Liver (tissue), 9 donors: Measurements from ENCODE around the gene C16orf74. TPM values are rescaled to one million over a fixed set of nuclear protein-coding genes. Genes with fewer than 3 reads are reported as not detected.

ENCODE experiments used
- DNase-seq: peaks from one replicate; pipeline ENCODE4 v3.0.0-alpha.2; 2017; ENCODE audit warnings: low spot score
- H3K27ac ChIP-seq, 2 donors: one replicate each; pipeline ENCODE4 v1.7.0; 2013; ENCODE audit warnings: inconsistent platforms in 2 of 2, low read length in 2 of 2, control low read depth in 1 of 2, low read depth in 1 of 2, mild to moderate bottlenecking in 1 of 2
- H3K27me3 ChIP-seq, 4 donors: one replicate each; pipeline versions ENCODE4 v1.6.1 to v1.7.0; 2013; ENCODE audit warnings: low read length in 3 of 4, inconsistent platforms in 1 of 4, mild to moderate bottlenecking in 1 of 4, moderate library complexity in 1 of 4; ENCODE audit not compliant: control insufficient read depth in 4 of 4, insufficient read depth in 4 of 4
- H3K36me3 ChIP-seq, 4 donors: one replicate each; pipeline versions ENCODE4 v1.6.1 to v1.7.0; 2013; ENCODE audit warnings: low read length in 3 of 4, mild to moderate bottlenecking in 3 of 4, low read depth in 1 of 4, moderate library complexity in 1 of 4; ENCODE audit not compliant: control insufficient read depth in 4 of 4, insufficient read depth in 3 of 4
- H3K4me1 ChIP-seq, 4 donors: one replicate each; pipeline versions ENCODE4 v1.6.1 to v1.7.0; 2013; ENCODE audit warnings: low read length in 3 of 4, mild to moderate bottlenecking in 3 of 4, moderate library complexity in 1 of 4; ENCODE audit not compliant: control insufficient read depth in 4 of 4, insufficient read depth in 4 of 4
- H3K4me3 ChIP-seq, 3 donors: one replicate each; pipeline versions ENCODE4 v1.6.1 to v1.7.0; 2013; ENCODE audit warnings: low read length in 3 of 3, control low read depth in 1 of 3, low read depth in 1 of 3, mild to moderate bottlenecking in 1 of 3
- H3K9ac ChIP-seq, 2 donors: one replicate each; pipeline ENCODE4 v1.7.0; 2013; ENCODE audit warnings: low read length in 2 of 2, mild to moderate bottlenecking in 2 of 2, moderate library complexity in 2 of 2, control low read depth in 1 of 2, low read depth in 1 of 2
- H3K9me3 ChIP-seq, 4 donors: one replicate each; pipeline versions ENCODE4 v1.6.1 to v1.7.0; 2013; ENCODE audit warnings: low read length in 3 of 4; ENCODE audit not compliant: control insufficient read depth in 4 of 4
- ATF3 ChIP-seq: IDR thresholded peaks from 2 replicates; pipeline ENCODE4 v1.6.1; 2016; ENCODE audit warnings: antibody characterized with exemption
- EGR1 ChIP-seq, 2 donors: IDR thresholded peaks; 2 replicates each; pipeline ENCODE4 v1.6.1; 2016 to 2018; ENCODE audit warnings: antibody characterized with exemption in 2 of 2, low read depth in 2 of 2
- FOXA1 ChIP-seq: IDR thresholded peaks from 2 replicates; pipeline ENCODE4 v1.6.1; 2016; ENCODE audit warnings: antibody characterized with exemption
- FOXA2 ChIP-seq: IDR thresholded peaks from 2 replicates; pipeline ENCODE4 v1.6.1; 2016; ENCODE audit warnings: antibody characterized with exemption
- HNF4A ChIP-seq, 2 donors: conservative IDR thresholded peaks; 2 replicates each; pipeline ENCODE4 v1.6.1; 2016; ENCODE audit warnings: antibody characterized with exemption in 2 of 2, mild to moderate bottlenecking in 2 of 2
- HNF4G ChIP-seq: IDR thresholded peaks from 2 replicates; pipeline ENCODE4 v1.6.1; 2016; ENCODE audit warnings: antibody characterized with exemption
- MAX ChIP-seq: IDR thresholded peaks from 2 replicates; pipeline ENCODE4 v1.6.1; 2016; ENCODE audit warnings: antibody characterized with exemption
- NR2F2 ChIP-seq: IDR thresholded peaks from 2 replicates; pipeline ENCODE4 v1.6.1; 2016; ENCODE audit warnings: antibody characterized with exemption
- RAD21 ChIP-seq, 2 donors: IDR thresholded peaks; 2 replicates each; pipeline ENCODE4 v1.6.1; 2016; ENCODE audit warnings: antibody characterized with exemption in 2 of 2, mild to moderate bottlenecking in 2 of 2
- SP1 ChIP-seq: IDR thresholded peaks from 2 replicates; pipeline ENCODE4 v1.6.1; 2018; ENCODE audit warnings: antibody characterized with exemption, mild to moderate bottlenecking
- TAF1 ChIP-seq: conservative IDR thresholded peaks from 2 replicates; pipeline ENCODE4 v1.6.1; 2016; ENCODE audit warnings: antibody characterized with exemption, mild to moderate bottlenecking
- YY1 ChIP-seq: IDR thresholded peaks from 2 replicates; pipeline ENCODE4 v1.6.1; 2016; ENCODE audit warnings: antibody characterized with exemption, mild to moderate bottlenecking
- ZBTB33 ChIP-seq: IDR thresholded peaks from 2 replicates; pipeline ENCODE4 v1.6.1; 2016; ENCODE audit warnings: antibody characterized with exemption
- WGBS: extraction: QIAGEN DNeasy Blood & Tissue Kit; methylation state at CpG from one replicate; pipeline ENCODE4 v1.1.7; 2013; 5-methylcytosine and 5-hydroxymethylcytosine counted together
- polyA plus RNA-seq, 2 donors: library from polyadenylated mRNA; stranded (reverse) in 1 of 2; unstranded in 1 of 2; fragments of 200-250 nt in 1 of 2; fragments of >200 nt in 1 of 2; fragmentation: Nextera tagmentation in 1 of 2; extraction: Ambion mirVana in 1 of 2; gene quantifications; one replicate each; pipeline versions ENCODE4 v1.2.1 to v1.2.3, GENCODE V29; 2013 to 2015
- total RNA-seq, 2 donors: library from RNA; depleted of rRNA; stranded (reverse); fragments of >200 nt; gene quantifications; one replicate each; pipeline ENCODE4 v1.2.3, GENCODE V29; 2014
- donor health status: healthy.
- donor health status: healthy.
- donor health status: healthy.
- donor health status: healthy.
- donor health status: healthy.

The C16orf74 gene
- total and polyA plus RNA-seq, 4 donors, result 0.37 to 0.75 (median 0.43) TPM

- H3K36me3 ChIP-seq, result no peaks in the 10 kb centered on the region
- H3K4me3 ChIP-seq, result no peak overlapping the region
- H3K27ac ChIP-seq, result no peak overlapping the region
- no peak for DNase-seq
- TF ChIP-seq FOXA2 (no peak), FOXA1 (no peak), SP1 (no peak), HNF4G (no peak), YY1 (no peak), TAF1 (no peak), ATF3 (no peak), ZBTB33 (no peak), HNF4A (conservative IDR thresholded peaks at IDR 0.05) (no peak), MAX (no peak), EGR1 (IDR thresholded peaks at IDR 0.05; ENCODE audit: low read depth in 2 of 2) (no peak)
- H3K4me1 ChIP-seq, result peaks cover 0 to 3% (median 0%) of the 10 kb centered on the region in 4 donors
- WGBS, result 84% methylated on average over 24 of the region's 24 CpGs
- no peaks in the 10 kb centered on the region for H3K27me3 ChIP-seq
- H3K9ac ChIP-seq, result no peak overlapping the region
- no peaks in the 10 kb centered on the region for H3K9me3 ChIP-seq
Measured at GRCh38 chr16:85695196-85696128, 55.4 kb downstream of the C16orf74 start.

GRCh38 chr16:85690469-85691064 is 60.3 kb downstream of the C16orf74 start:
- Histone ChIP-seq H3K9ac (no peak overlapping the region), H3K27ac (no peak overlapping the region), H3K9me3 (no peaks in the 10 kb centered on the region), H3K4me3 (no peak overlapping the region), H3K27me3 (no peaks in the 10 kb centered on the region), H3K4me1 (peaks cover 3 to 9% (median 5%) of the 10 kb centered on the region in 4 donors), H3K36me3 (no peaks in the 10 kb centered on the region)
- TF ChIP-seq HNF4A (conservative IDR thresholded peaks at IDR 0.05) (no peak), EGR1 (IDR thresholded peaks at IDR 0.05; ENCODE audit: low read depth in 2 of 2) (no peak), NR2F2 (no peak), SP1 (no peak), FOXA1 (no peak), FOXA2 (no peak)
- 39% methylated on average over 7 of the region's 7 CpGs for WGBS
- DNase-seq, result no peak

- Histone ChIP-seq H3K4me1 (peaks cover 3 to 9% (median 5%) of the 10 kb centered on the region in 4 donors), H3K4me3 (no peak overlapping the region), H3K9ac (no peak overlapping the region), H3K36me3 (no peaks in the 10 kb centered on the region), H3K27me3 (no peaks in the 10 kb centered on the region), H3K9me3 (no peaks in the 10 kb centered on the region), H3K27ac (no peak overlapping the region)
- no peak for TF ChIP-seq SP1
- TF ChIP-seq RAD21 (IDR thresholded peaks at IDR 0.05), result no peak
- TF ChIP-seq HNF4A (conservative IDR thresholded peaks at IDR 0.05), result no peak
- no peak for TF ChIP-seq ZBTB33
- WGBS, result 70% methylated on average over 9 of the region's 9 CpGs
- no peak for DNase-seq
Measured at GRCh38 chr16:85689950-85690320, 61.0 kb downstream of the C16orf74 start.
